ENCODE results near the gene GRM1.

GRM1 gene

GRCh38 chr6:146361128-146361924 is 332.5 kb downstream of the GRM1 start:
- DNase-seq (ENCODE audit: low read depth in 2 of 3, low spot score in 2 of 3), result no peak

GRCh38 chr6:146363838-146364607 is 335.2 kb downstream of the GRM1 start:
- no peak for DNase-seq (ENCODE audit: low read depth in 2 of 3, low spot score in 2 of 3)

GRCh38 chr6:146364816-146365594 is 336.1 kb downstream of the GRM1 start:
- DNase-seq (ENCODE audit: low read depth in 2 of 3, low spot score in 2 of 3), result no peak

GRCh38 chr6:146367061-146367460 is 338.2 kb downstream of the GRM1 start:
- DNase-seq (ENCODE audit: low read depth in 2 of 3, low spot score in 2 of 3), result no peak

GRCh38 chr6:146369866-146370265 is 341.0 kb downstream of the GRM1 start:
- no peak for DNase-seq (ENCODE audit: low read depth in 2 of 3, low spot score in 2 of 3)

- no peak for DNase-seq (ENCODE audit: low read depth in 2 of 3, low spot score in 2 of 3)
Measured at GRCh38 chr6:146381486-146381885, 352.6 kb downstream of the GRM1 start.

GRCh38 chr6:146388736-146389364 is 360.0 kb downstream of the GRM1 start:
- DNase-seq (ENCODE audit: low read depth in 2 of 3, low spot score in 2 of 3), result no peak

- DNase-seq (ENCODE audit: low read depth in 2 of 3, low spot score in 2 of 3), result no peak
Measured at GRCh38 chr6:146389740-146390139, 360.9 kb downstream of the GRM1 start.

GRCh38 chr6:146397638-146398037 is 368.8 kb downstream of the GRM1 start:
- DNase-seq (ENCODE audit: low read depth in 2 of 3, low spot score in 2 of 3), result no peak

- no peak for DNase-seq (ENCODE audit: low read depth in 2 of 3, low spot score in 2 of 3)
Measured at GRCh38 chr6:146402476-146402875, 373.6 kb downstream of the GRM1 start.

- no peak for DNase-seq (ENCODE audit: low read depth in 2 of 3, low spot score in 2 of 3)
Measured at GRCh38 chr6:146408583-146408982, 379.7 kb downstream of the GRM1 start.

- DNase-seq (ENCODE audit: low read depth in 2 of 3, low spot score in 2 of 3), result no peak
Measured at GRCh38 chr6:146410851-146411595, 382.2 kb downstream of the GRM1 start.

- no peak for DNase-seq (ENCODE audit: low read depth in 2 of 3, low spot score in 2 of 3)
Measured at GRCh38 chr6:146419576-146419975, 390.7 kb downstream of the GRM1 start.

GRCh38 chr6:146420255-146420654 is 391.4 kb downstream of the GRM1 start:
- DNase-seq (ENCODE audit: low read depth in 2 of 3, low spot score in 2 of 3), result no peak

GRCh38 chr6:146422789-146423375 is 394.0 kb downstream of the GRM1 start:
- DNase-seq (ENCODE audit: low read depth in 2 of 3, low spot score in 2 of 3), result no peak

GRCh38 chr6:146423452-146423851 is 394.6 kb downstream of the GRM1 start:
- DNase-seq (ENCODE audit: low read depth in 2 of 3, low spot score in 2 of 3), result no peak

- no peak for DNase-seq (ENCODE audit: low read depth in 2 of 3, low spot score in 2 of 3)
Measured at GRCh38 chr6:146426516-146426915, 397.7 kb downstream of the GRM1 start.

- no peak for DNase-seq (ENCODE audit: low read depth in 2 of 3, low spot score in 2 of 3)
Measured at GRCh38 chr6:146429831-146430230, 401.0 kb downstream of the GRM1 start.

GRCh38 chr6:146433881-146434731 is 405.2 kb downstream of the GRM1 start:
- DNase-seq (ENCODE audit: low read depth in 2 of 3, low spot score in 2 of 3), result no peak
